HCEC 1CT (cell line): Measurements from ENCODE around the gene SNX19.
"Not testable (repeated sequence)": the region's sequence is repeated elsewhere in the genome, so short reads cannot be mapped to it uniquely, and the experiment has no call there.

ENCODE experiments used
- DNase-seq: peaks from one replicate; pipeline ENCODE4 v3.0.0-alpha.2; 2017

Gene SNX19, protein sequence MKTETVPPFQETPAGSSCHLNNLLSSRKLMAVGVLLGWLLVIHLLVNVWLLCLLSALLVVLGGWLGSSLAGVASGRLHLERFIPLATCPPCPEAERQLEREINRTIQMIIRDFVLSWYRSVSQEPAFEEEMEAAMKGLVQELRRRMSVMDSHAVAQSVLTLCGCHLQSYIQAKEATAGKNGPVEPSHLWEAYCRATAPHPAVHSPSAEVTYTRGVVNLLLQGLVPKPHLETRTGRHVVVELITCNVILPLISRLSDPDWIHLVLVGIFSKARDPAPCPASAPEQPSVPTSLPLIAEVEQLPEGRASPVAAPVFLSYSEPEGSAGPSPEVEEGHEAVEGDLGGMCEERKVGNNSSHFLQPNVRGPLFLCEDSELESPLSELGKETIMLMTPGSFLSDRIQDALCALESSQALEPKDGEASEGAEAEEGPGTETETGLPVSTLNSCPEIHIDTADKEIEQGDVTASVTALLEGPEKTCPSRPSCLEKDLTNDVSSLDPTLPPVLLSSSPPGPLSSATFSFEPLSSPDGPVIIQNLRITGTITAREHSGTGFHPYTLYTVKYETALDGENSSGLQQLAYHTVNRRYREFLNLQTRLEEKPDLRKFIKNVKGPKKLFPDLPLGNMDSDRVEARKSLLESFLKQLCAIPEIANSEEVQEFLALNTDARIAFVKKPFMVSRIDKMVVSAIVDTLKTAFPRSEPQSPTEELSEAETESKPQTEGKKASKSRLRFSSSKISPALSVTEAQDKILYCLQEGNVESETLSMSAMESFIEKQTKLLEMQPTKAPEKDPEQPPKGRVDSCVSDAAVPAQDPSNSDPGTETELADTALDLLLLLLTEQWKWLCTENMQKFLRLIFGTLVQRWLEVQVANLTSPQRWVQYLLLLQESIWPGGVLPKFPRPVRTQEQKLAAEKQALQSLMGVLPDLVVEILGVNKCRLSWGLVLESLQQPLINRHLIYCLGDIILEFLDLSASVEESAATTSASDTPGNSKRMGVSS

DNA sequence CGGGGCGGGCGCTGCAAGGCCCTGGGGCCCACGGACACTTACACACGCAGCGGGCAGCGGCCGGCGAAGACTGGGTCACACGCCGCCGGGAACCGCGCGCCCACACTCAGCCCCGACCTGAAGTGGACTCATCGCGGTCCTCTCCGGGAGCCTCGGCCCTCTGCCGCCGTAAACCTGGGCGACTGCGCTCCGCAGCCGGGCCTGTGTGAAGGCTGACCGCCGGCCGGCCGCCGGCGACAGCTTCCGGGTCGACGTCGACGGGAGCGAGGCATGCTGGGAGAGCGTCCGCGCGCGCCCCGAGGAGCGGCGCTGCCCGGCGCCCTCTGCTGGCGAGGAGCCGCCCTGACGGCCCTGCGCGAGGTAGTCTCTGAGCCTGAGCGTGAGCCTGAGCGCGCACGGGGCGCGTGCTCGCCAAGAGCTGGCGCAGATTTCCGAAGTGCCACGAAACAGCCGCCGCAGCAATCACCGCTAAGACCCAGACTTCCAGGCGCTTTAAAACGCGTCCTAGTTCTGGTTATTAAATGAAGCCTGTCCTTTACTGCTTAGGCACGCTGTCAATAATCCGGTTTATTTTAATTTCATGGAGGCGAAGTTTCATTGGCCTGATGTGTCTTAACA, at the start of gene SNX19:
SNX19 (minus strand) TSS at position 242 of the 618 bp plus-strand sequence. CDS start 540 bp downstream, outside the sequence.
- DNase-seq, result peak; percentile 77

DNA sequence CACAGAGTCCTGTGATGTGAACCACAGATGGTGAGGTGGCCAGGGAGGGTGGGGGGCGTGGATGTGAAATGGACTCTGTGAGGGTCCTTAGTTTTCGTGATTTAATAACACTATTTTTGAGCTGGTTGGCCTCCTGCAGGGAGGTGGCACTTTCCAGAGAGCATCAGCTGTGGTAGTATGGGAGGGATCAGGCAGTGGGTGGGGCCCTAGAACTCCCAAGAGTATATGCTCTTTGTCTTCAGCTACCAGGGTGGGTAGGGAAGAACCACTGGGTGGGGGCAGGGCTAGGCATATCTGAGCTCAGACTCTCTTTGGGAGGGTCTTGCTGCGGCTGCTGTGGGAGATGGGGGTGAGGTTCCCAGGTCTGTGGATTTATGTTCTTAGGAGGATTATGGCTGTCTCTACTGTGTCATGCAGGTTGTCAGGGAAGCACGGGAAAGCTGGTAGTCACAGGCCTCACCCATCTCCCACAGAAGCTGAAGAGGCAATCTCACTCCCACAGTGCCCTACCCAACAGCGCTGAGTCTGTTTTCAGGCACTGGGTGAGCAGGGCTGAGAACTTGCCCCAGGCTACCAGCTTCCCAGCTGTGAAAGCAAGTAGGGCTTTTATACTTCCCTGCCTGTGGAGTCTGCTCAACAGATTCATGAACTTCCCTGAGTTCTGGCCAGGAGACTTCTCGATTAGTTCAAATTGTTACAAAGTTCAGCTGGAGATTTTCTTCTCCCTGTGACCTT, 47.9 kb upstream of the SNX19 start:
- DNase-seq, result no peak

DNA sequence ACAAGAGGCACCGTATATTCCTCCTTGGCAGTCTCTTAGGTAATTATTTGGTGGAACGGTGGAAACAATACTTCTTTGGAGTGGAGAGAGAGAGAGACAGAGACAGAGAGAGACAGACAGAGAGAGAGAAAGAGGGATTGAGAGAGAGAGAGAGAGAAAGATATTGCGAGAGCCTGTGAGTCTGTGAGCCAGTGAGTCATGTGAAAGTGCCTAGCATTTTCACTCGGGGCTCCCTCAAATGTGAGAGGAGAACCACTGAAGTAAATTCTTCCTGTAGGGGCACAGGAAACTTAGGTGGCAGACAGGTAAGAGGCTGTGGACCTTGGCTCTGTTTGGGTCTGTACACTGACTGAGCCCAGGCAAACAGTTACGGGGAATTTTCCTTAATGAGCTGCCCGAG, 31.6 kb upstream of the SNX19 start:
- no peak for DNase-seq

DNA sequence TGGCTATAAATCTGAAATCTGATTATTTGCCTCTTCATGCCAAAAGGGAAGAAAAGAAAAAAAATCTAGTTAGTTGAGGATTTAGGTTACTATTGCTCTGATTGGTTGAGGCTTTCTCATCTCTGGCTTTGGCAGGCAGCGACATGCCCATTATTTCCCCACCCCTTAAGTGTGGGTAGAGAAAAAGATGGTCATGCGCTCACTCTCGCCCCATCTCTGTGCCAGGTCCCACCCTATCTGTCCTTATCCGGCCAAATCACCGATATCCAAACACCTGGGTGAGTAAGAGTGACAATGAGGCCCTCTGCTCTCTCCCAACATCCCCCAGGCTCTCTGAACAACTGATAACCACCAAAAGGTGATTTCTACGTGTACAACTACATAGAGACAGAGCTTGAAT, 31.2 kb upstream of the SNX19 start:
- no peak for DNase-seq

DNA sequence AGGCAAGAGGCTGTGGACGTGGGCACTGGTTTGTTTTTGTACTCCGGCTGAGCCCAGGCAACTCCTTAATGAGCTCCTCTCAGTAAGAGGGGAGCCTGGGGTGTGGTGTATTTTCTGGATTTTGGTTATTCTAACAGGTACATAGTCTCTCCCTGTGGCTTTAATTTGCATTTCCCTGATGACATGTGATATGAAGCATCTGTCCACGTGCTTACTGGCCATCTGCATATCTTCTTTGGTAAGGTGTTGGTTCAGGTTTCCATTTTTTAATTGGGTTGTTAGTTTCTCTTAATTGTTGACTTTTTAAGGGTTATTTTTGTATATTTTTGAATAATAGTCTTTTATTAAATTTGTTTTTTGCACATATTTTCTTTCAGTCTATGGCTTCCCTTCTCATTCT, 30.8 kb upstream of the SNX19 start:
- DNase-seq, result no peak

DNA sequence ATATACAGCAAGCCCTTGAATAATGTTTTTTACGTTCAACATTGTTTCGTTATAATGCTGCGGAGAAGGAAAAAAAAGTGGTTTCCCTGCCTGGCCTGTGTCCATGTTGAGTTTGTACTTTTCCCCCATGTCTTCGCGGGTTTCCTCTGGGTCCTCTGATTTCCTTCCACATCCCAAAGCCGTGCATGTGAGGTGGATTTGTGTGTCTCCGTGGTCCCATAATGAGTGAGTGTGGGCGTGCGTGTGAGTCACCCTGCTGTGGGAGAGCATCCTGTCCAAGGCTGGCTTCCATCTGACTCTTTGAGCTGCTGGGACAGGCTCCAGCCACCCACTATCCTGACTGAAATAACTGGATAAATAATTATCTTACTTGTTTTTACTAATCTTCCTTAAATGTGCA, 29.6 kb upstream of the SNX19 start:
- DNase-seq, result peak; percentile 60

DNA sequence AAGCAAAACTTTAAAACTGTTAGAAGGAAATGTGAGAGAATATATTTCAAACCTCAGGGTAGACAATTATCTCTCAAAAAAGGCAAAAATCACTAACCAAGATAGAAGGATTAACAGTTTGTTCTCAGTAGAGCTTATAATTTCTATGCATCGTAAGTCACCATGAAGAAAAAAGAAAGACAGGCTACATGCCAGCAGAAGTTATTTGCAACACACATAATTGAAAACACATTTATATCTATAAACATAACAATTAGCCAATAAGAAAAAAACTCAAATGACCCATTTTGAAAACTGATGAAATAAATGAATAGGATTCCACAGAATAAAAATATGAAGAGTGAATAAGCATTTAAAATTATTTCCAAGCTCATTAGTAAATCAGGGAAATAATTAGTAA, 24.4 kb upstream of the SNX19 start:
- DNase-seq, result peak; percentile 22

DNA sequence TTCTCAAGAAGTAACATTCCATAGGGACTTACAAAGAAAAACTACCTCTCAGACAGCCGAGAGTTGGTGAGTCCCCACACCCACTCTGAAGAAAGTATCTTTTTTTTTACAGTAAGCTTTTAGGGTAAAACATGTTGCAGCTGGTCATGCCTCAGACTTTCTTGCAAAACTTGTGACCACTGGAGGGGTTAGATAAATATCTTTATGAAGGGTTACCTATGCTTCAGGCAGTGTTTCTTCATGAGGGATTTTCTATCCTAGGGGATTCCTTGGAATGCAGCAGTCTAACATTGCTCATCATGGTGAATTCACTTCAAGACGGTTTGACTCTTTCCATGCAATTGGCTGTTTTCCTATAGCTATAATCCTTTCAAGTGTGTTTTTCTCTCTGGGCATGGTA, 20.8 kb upstream of the SNX19 start:
- no peak for DNase-seq

DNA sequence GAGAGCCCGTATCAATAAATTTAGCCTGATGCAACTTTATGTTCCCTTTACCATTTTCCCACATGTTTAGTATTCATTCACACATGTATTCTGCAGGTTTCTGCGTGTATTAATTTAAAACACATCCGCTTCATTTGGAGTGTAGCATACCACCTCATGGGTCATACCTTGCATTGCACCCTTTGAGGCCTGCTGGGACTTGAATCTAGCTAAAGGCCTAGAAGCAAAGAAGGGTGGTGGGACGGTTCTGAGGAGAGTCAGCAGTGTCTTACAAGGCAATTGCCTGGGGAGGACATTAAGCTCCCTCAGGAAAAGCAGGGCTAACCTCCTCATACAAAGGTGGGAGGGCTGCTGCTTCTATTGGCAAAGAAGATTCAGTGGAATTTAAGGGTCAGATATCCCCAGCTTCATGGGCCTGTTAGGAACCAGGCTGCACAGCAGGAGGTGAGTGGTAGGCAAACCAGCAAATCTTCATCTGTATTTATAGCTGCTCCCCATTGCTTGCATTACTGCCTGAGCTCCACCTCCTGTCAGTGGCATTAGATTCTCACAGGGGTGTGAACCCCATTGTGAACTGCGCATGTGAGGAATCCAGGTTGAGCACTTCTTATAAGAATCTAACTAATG, 15.9 kb upstream of the SNX19 start:
- DNase-seq, result no peak

DNA sequence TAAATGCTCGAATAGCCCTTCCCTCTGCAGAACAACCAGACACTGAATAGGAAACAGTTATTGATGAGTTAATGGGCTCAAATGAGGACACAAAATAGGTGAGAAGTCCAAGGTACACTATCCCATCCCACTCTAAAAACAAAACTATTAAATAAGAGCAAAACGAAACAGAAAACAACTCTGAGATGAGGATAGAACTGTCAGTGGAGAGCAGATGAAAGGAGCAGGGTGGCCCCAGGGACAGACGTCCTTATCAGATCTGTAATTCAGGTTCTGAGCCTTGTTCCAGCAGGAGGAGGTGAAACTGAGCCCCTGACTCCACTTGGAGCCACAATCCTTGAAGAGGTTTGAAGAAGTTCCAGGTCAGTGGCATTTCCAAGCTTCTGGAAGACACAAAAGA, 8.5 kb upstream of the SNX19 start:
- no peak for DNase-seq

DNA sequence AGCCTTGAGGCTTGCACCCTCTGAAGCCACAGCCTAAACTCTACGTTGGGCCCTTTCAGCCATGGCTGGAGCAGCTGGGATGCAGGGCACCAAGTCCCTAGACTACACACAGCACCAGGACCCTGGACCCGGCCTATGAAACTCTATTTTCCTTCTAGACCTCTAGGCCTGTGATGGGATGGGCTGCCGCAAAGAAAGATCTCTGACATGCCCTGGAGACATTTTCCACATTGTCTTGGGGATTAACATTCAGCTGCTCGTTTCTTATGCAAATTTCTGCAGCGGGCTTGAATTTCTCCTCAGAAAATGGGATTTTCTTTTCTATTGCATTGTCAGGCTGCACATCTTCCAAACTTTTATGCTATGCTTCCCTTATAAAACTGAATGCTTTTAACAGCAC, 4.3 kb upstream of the SNX19 start:
- not testable (repeated sequence) for DNase-seq

DNA sequence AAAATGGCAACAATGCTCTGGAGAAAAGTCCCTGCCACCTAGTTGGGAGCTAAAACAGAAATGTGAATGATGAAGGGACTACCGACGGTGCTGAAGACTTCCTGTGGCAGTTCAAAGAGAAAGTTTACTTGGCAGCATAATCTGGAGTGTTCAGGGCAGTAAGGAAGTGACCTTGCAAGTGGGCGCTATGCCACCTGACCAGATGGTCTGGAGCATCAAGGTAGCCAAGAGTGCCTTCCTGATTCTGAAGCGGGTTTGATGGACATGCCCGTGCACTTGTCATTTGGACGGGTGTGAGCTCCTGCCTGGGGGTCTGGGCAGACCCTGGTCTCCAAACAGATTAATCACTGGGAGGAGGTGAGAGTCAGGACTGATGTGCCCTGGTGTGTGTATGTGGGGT, 1.8 kb upstream of the SNX19 start:
- no peak for DNase-seq

DNA sequence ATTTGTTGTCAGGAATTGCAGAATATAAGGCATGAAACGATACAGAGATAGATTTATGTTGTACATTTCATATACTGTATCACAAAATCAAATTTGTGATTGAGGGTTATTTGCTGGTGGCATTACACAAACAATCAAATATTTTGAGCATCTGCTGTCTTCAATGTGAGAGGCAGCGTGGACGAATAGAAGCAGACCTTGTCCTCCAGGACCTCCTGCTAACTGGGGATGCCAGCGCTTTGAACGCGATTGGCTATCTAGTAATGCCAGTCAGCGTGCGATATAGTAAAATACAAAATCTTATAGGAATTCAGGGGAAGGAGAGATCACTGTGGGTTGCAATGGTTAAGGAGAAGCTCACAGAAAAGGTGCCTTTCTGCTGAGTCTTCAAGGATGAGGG, 631 bp upstream of the SNX19 start:
- DNase-seq, result no peak

DNA sequence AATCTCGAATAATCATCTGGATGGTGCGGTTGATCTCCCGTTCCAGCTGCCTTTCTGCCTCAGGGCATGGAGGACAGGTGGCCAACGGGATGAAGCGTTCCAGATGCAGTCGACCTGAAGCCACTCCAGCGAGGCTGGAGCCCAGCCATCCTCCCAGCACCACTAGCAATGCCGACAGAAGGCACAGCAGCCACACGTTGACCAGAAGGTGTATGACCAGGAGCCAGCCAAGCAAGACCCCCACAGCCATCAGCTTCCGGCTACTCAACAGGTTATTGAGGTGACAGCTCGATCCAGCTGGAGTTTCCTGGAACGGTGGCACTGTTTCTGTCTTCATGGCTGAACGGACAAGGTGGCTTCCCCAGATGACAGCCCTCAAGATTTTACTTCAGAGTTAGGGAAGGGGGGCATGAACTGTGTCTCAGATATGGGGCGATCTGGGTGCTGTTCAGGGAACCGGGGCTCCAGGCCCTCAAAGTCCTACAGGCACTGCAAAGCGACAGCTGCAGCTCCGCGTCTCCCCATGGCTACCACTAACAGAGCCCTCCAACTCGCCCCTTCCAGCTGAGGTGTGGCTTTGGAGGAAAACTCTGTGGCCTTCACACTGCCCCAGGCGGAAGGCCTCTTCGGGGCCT, 559 bp downstream of the SNX19 start:
- no peak for DNase-seq

DNA sequence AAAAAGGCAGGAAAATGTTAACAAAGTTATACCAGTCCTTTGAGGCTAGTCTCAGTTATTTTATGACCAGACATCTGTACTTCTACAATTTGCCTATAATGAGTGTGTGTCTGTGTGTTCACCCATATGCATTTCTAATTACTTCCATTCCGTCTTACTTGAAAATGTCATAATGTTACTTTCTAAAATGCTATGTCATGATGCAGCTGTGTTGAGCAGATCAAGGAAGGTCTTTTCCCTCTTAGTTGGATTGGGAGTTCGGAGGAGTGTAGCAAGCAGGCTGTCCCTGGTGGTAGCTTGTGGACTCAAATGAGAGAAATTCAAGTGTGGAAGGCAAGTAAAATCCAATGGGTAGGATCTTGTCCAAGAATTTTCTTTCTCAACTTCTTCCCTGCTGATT, 3.0 kb downstream of the SNX19 start:
- no peak for DNase-seq

DNA sequence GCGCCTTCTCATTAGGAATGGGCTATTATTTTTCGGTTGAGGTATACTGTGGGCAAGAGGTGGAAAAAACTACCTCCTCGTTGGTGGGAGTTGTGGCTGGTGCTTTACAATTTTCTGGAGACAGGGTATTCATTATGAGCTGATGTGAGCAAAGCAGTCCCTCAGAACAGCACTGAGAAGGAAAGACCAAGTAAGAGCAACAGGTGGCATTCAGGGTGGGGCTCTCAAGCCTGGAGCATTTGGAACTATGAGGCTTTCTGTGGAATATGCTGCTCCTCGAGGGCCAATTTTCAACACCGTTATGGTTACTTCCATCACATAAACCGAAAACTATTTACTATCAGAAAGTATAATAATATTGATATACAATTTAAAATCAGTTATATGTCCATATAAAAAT, 3.7 kb downstream of the SNX19 start:
- no peak for DNase-seq

DNA sequence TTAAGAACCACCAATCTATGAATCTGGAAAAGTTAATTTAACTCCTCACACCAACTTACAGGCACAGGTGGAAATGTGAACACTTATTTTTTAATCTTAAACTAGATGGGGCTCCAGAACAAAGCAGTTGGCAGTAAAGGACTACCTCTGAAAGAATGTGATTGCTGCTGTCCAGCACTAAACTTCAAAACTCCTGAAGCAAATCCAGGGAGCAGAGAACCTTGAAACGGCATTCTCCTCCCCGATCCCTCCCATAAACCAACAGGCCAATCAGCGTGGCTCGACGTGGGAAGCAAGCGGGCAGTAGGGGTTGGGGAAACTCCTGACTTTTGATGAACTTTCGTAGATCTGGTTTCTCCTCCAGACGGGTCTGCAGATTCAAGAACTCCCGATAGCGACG, 5.0 kb downstream of the SNX19 start:
- DNase-seq, result no peak

DNA sequence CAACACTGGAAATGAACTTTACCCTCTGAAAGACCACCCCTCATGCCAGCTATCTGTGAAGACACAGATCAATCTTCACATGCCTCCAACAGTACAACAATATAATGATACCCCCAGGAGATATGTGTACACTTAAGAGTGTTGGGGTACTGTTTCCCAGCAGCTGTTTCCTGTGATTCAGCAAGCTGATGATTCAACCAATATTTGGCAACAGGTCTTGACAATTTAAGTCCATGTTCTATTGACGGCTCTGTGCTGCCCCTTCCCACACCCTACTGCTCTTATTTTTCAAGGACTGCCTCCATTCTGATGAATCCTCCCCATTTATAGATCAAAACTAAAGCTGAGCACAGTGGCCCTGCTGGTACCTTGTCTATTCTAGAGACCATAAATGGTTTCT, 6.6 kb downstream of the SNX19 start:
- DNase-seq, result peak; percentile 91

DNA sequence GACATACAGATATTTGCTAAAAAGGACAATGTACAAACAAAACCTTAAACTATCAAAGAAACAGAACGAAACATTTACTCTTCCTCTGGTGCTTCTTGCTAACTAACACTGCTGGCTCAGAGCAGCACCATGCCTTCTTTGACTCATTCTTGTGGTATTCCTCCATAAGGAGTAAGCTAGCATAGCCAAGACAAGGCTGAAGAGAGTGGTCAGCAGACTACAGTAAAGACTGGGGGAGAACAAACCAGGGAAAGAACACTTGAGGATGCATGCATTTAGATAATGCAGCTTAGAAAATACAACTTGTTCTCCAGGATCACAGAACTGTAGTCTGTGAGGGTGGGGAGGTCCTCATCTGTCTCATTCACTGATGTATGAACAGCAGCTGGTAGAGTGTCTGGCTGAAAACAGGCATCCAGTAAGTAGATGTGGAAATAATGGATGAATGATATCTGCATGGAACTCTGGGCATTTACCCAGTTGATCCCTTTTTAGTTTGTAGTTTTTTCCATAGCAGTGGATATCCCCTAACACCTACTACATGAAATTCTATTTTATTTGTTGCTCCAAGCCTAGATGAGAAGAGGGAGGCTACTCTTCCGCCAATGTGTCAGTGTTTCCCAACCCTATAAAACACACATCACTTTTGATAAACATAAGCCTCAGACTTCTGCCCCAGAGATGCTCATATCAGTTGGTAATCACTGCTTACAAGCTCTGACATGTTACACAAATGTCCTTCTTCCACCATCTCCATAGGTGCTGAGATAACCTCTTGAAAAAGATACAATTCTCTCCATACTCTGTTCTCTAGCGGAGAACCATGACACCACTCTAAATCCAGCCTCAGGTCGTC, 7.3 kb downstream of the SNX19 start:
- DNase-seq, result peak; percentile 84

DNA sequence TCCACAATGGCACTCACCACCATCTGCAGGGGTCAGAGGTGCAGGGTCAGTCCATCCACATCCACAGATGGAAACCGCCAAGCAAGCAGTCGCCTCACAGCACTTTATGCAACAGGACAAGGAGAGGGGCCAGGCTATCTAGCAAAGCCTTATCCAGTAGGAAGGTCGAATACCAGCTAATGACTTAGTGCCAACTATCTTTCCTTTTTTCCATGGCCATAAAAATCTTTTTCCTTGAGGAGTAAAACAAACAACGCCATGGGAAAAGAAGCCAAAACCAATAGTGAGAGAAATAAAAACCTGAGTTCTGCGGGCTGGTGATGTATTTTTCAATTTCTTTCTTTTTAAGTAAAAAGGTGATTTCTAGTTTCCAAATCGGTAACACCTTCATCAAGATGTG, 8.2 kb downstream of the SNX19 start:
- DNase-seq, result no peak

DNA sequence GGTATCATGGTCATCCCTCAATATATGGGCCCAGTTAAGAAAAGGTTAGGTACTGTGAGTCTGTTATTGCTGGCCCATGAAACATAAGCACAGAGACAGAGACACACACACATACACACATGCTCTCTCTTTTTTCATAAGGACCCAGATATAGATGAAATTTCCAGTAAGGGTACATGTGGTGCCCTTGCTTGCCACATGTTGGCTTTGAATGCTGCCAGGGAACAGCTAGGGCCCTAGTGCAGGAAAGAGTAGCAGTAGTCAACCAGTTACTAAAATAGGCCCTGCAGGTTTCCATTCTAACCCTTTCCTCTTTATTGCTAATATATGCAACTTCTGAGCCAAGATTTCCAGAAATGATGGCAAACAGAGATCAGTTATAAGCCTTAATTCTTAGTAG, 9.1 kb downstream of the SNX19 start:
- no peak for DNase-seq
